Measurements from ENCODE around the gene CR2. TPM values are rescaled to one million over a fixed set of nuclear protein-coding genes. Genes with fewer than 3 reads are reported as not detected.

The CR2 gene
- not detected in 2 replicates for total RNA-seq

DNA sequence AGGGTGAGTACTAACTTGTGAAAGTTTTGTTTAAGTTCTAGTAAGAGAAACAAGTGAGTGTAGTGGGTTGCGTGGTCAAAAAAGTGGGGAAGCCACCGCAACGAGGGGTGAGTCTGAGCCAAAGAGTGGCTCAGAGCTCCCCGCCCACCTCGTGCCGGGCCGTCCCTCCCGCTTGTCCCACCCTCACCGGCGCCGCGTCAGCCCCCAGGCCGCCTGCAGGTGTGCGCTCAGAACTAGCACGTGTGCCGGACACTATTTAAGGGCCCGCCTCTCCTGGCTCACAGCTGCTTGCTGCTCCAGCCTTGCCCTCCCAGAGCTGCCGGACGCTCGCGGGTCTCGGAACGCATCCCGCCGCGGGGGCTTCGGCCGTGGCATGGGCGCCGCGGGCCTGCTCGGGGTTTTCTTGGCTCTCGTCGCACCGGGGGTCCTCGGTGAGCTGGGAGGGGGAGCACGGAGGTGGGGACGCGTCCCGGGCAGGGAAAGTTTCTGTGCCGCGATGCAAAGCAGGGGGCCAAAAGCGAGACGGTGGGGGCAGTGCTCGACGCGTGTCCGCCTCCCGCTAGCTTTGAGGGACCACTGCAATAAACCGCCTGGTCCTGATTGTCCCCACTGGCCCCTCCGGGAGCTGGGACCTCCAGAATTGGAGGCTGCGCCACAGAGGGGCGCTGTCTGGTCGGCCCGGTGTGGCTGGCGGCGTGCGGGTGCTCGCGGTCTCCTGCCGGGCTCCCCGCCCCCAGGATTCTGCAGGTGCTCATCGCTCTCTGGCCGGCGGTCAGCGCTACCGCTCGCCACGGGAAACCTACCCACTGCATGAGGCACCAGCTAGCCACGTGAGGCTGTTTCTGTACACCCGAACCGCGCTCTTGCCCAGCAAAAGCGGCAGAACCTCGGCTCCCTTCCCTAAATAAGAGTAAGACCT is at the start of gene CR2:
CR2 (plus strand) TSS at position 283 of the 919 bp plus-strand sequence; CDS start at position 374, 91 bp downstream.

DNA sequence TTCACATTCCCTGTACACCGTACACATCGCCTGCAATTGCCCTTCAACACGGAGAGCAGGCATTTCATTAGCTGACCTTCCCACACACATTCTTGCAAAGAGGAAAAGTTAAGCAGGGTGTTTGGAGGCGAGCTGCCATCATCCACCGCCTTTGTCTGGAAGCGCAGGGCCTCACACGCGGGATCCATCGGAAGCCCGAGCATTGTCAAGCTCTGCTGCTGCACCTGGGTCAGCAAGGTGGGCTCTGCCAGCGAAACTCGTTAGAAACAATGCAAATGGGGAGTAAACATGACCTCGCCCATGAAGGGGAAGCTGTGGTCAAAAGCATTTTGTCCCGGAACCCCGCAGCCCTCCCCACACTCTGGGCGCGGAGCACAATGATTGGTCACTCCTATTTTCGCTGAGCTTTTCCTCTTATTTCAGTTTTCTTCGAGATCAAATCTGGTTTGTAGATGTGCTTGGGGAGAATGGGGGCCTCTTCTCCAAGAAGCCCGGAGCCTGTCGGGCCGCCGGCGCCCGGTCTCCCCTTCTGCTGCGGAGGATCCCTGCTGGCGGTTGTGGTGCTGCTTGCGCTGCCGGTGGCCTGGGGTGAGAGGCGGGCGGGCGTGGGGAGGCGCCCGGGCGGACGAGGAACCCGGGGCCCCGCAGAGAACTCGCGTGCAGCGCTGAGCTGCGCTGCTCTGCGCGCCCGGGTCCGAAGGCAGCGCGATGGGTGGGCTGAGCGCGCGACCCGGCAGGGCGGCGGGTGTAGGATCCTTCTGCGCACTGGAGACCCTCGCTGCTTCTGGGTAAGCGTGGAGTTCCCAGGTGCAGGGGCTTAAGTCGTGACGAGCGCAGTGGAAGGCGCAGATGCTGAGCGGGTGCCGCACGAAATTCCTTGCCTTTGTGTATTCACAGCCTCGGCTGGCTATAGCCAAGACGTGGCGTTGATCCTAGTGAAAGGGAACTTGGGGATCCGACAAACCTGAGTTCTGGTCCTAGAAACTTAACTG is 42.0 kb downstream of the CR2 start, which contains the start of gene CR1:
CR1 (plus strand) TSS at position 357 of the 992 bp plus-strand sequence; CDS start at position 468, 111 bp downstream.

Other genes starting within 250 kb of the CR2 start
- gene CD55, start 132.7 kb upstream of the CR2 start, total RNA-seq, result 53.2 and 59.1 TPM in 2 replicates
- 0.24 TPM in 1 of 2 replicates, not detected in the other for gene CR1, start 41.8 kb downstream of the CR2 start, total RNA-seq
- gene CR1L, start 190.8 kb downstream of the CR2 start, total RNA-seq, result not detected in 2 replicates